G401 (cell line): ENCODE measurements around the gene ELOF1. TPM values are rescaled to one million over a fixed set of nuclear protein-coding genes. Genes with fewer than 3 reads are reported as not detected.

ENCODE experiments used
- total RNA-seq: library from RNA; depleted of rRNA; stranded (reverse); fragments of >200 nt; shearing (Covaris generic); gene quantifications from 2 replicates; pipeline ENCODE4 v1.2.3, GENCODE V29; 2014; rRNA removed

ELOF1 gene
- total RNA-seq, 1 experiment from 2014 or later: 57.8 TPM

Other genes starting within 250 kb of the ELOF1 start
- 18.2 and 18.3 TPM in 2 replicates for gene RAB3D, start 219.6 kb downstream of the ELOF1 start, total RNA-seq
- 363 and 408 TPM in 2 replicates for gene TMEM205, start 213.0 kb downstream of the ELOF1 start, total RNA-seq
- 2.6 TPM in 2 replicates for gene CCDC159, start 212.7 kb downstream of the ELOF1 start, total RNA-seq
- gene PLPPR2, start 203.8 kb downstream of the ELOF1 start, total RNA-seq: 8.1 and 11.5 TPM in 2 replicates
- gene SWSAP1, start 184.6 kb downstream of the ELOF1 start, total RNA-seq: 6.2 and 6.3 TPM in 2 replicates
- gene EPOR, start 174.9 kb downstream of the ELOF1 start, total RNA-seq: 20.3 and 20.9 TPM in 2 replicates
- not detected in 2 replicates for gene RGL3, start 139.9 kb downstream of the ELOF1 start, total RNA-seq
- 1.7 and 6.1 TPM in 2 replicates for gene ODAD3, start 124.1 kb downstream of the ELOF1 start, total RNA-seq
- gene PRKCSH, start 123.6 kb downstream of the ELOF1 start, total RNA-seq: 116 and 141 TPM in 2 replicates
- gene ELAVL3, start 78.2 kb downstream of the ELOF1 start, total RNA-seq: 0.43 and 2.4 TPM in 2 replicates
- 10.2 and 21.8 TPM in 2 replicates for gene ZNF653, start 53.4 kb downstream of the ELOF1 start, total RNA-seq
- 104 and 109 TPM in 2 replicates for gene ECSIT, start 30.1 kb downstream of the ELOF1 start, total RNA-seq
- gene CNN1, start 20.4 kb downstream of the ELOF1 start, total RNA-seq: 28.0 and 34.3 TPM in 2 replicates
- gene ACP5, start 18.4 kb upstream of the ELOF1 start, total RNA-seq: not detected in 2 replicates
- gene ZNF627, start 38.3 kb upstream of the ELOF1 start, total RNA-seq: 28.9 and 35.6 TPM in 2 replicates
- gene ZNF823, start 179.7 kb upstream of the ELOF1 start, total RNA-seq: 11.3 and 14.0 TPM in 2 replicates
- gene ZNF441, start 207.8 kb upstream of the ELOF1 start, total RNA-seq: 0.14 TPM in 1 of 2 replicates, not detected in the other
- not detected in 2 replicates for gene ZNF491, start 239.3 kb upstream of the ELOF1 start, total RNA-seq